ENCODE data around the gene MBD6. TPM values are rescaled to one million over a fixed set of nuclear protein-coding genes. Genes with fewer than 3 reads are reported as not detected.

The MBD6 gene
- polyA plus RNA-seq, 1 donor: 67.7 TPM

GRCh38 chr12:57530396-57531142, 7.9 kb downstream of the MBD6 start:
- no peaks in the 10 kb centered on the region for H3K27me3 ChIP-seq (ENCODE audit: control insufficient read depth, insufficient read depth, low read length)
- peaks cover 96% of the 10 kb centered on the region for H3K36me3 ChIP-seq (ENCODE audit: control insufficient read depth, insufficient read depth, low read length)
- no peak for DNase-seq
- no peak overlapping the region for H3K27ac ChIP-seq (ENCODE audit: low read length)
- no peak overlapping the region for H3K4me3 ChIP-seq (ENCODE audit: low read length)
- H3K9me3 ChIP-seq (ENCODE audit: control insufficient read depth, low read depth, low read length): no peaks in the 10 kb centered on the region
- WGBS (ENCODE audit: insufficient coverage, low lambda C conversion rate): no CpG with 5 or more reads among the region's 5 CpGs
- no peaks in the 10 kb centered on the region for H3K4me1 ChIP-seq (ENCODE audit: control insufficient read depth, insufficient read depth, low read length)

GRCh38 chr12:57531836-57532235, 9.2 kb downstream of the MBD6 start:
- H3K9me3 ChIP-seq (ENCODE audit: control insufficient read depth, low read depth, low read length): no peaks in the 10 kb centered on the region
- no peak overlapping the region for H3K27ac ChIP-seq (ENCODE audit: low read length)
- H3K27me3 ChIP-seq (ENCODE audit: control insufficient read depth, insufficient read depth, low read length): no peaks in the 10 kb centered on the region
- H3K36me3 ChIP-seq (ENCODE audit: control insufficient read depth, insufficient read depth, low read length): peaks cover 94% of the 10 kb centered on the region
- no peaks in the 10 kb centered on the region for H3K4me1 ChIP-seq (ENCODE audit: control insufficient read depth, insufficient read depth, low read length)
- no CpG with 5 or more reads among the region's 1 CpG for WGBS (ENCODE audit: insufficient coverage, low lambda C conversion rate)
- no peak overlapping the region for H3K4me3 ChIP-seq (ENCODE audit: low read length)
- DNase-seq: no peak

- H3K9me3 ChIP-seq (ENCODE audit: control insufficient read depth, low read depth, low read length): no peaks in the 10 kb centered on the region
- no peaks in the 10 kb centered on the region for H3K27me3 ChIP-seq (ENCODE audit: control insufficient read depth, insufficient read depth, low read length)
- no peaks in the 10 kb centered on the region for H3K4me1 ChIP-seq (ENCODE audit: control insufficient read depth, insufficient read depth, low read length)
- no peak for DNase-seq
- H3K27ac ChIP-seq (ENCODE audit: low read length): no peak overlapping the region
- no peak overlapping the region for H3K4me3 ChIP-seq (ENCODE audit: low read length)
- H3K36me3 ChIP-seq (ENCODE audit: control insufficient read depth, insufficient read depth, low read length): peaks cover 89% of the 10 kb centered on the region
- WGBS (ENCODE audit: insufficient coverage, low lambda C conversion rate): no CpG with 5 or more reads among the region's 8 CpGs
Observed at GRCh38 chr12:57533108-57533507, 10.5 kb downstream of the MBD6 start.

- WGBS (ENCODE audit: insufficient coverage, low lambda C conversion rate): 90% methylated on average over 2 of the region's 5 CpGs
- no peak for DNase-seq
- Histone ChIP-seq H3K27me3 (ENCODE audit: control insufficient read depth, insufficient read depth, low read length) (no peaks in the 10 kb centered on the region), H3K36me3 (ENCODE audit: control insufficient read depth, insufficient read depth, low read length) (peaks cover 88% of the 10 kb centered on the region), H3K4me1 (ENCODE audit: control insufficient read depth, insufficient read depth, low read length) (no peaks in the 10 kb centered on the region), H3K27ac (ENCODE audit: low read length) (no peak overlapping the region), H3K4me3 (ENCODE audit: low read length) (no peak overlapping the region), H3K9me3 (ENCODE audit: control insufficient read depth, low read depth, low read length) (no peaks in the 10 kb centered on the region)
Observed at GRCh38 chr12:57534250-57534649, 11.6 kb downstream of the MBD6 start.

GRCh38 chr12:57534991-57535543, 12.4 kb downstream of the MBD6 start:
- Histone ChIP-seq H3K9me3 (ENCODE audit: control insufficient read depth, low read depth, low read length) (no peaks in the 10 kb centered on the region), H3K4me3 (ENCODE audit: low read length) (no peak overlapping the region), H3K4me1 (ENCODE audit: control insufficient read depth, insufficient read depth, low read length) (no peaks in the 10 kb centered on the region), H3K27ac (ENCODE audit: low read length) (no peak overlapping the region), H3K27me3 (ENCODE audit: control insufficient read depth, insufficient read depth, low read length) (no peaks in the 10 kb centered on the region), H3K36me3 (ENCODE audit: control insufficient read depth, insufficient read depth, low read length) (peaks cover 85% of the 10 kb centered on the region)
- no peak for DNase-seq
- WGBS (ENCODE audit: insufficient coverage, low lambda C conversion rate): no CpG with 5 or more reads among the region's 3 CpGs

- no peaks in the 10 kb centered on the region for H3K27me3 ChIP-seq (ENCODE audit: control insufficient read depth, insufficient read depth, low read length)
- no CpG with 5 or more reads among the region's 6 CpGs for WGBS (ENCODE audit: insufficient coverage, low lambda C conversion rate)
- no peak overlapping the region for H3K4me3 ChIP-seq (ENCODE audit: low read length)
- no peaks in the 10 kb centered on the region for H3K4me1 ChIP-seq (ENCODE audit: control insufficient read depth, insufficient read depth, low read length)
- H3K9me3 ChIP-seq (ENCODE audit: control insufficient read depth, low read depth, low read length): no peaks in the 10 kb centered on the region
- no peak for DNase-seq
- H3K36me3 ChIP-seq (ENCODE audit: control insufficient read depth, insufficient read depth, low read length): peaks cover 84% of the 10 kb centered on the region
- no peak overlapping the region for H3K27ac ChIP-seq (ENCODE audit: low read length)
Observed at GRCh38 chr12:57535764-57536596, 13.4 kb downstream of the MBD6 start.

GRCh38 chr12:57536597-57536942, 13.9 kb downstream of the MBD6 start:
- H3K4me3 ChIP-seq (ENCODE audit: low read length): no peak overlapping the region
- H3K36me3 ChIP-seq (ENCODE audit: control insufficient read depth, insufficient read depth, low read length): peaks cover 82% of the 10 kb centered on the region
- H3K4me1 ChIP-seq (ENCODE audit: control insufficient read depth, insufficient read depth, low read length): no peaks in the 10 kb centered on the region
- no peaks in the 10 kb centered on the region for H3K9me3 ChIP-seq (ENCODE audit: control insufficient read depth, low read depth, low read length)
- WGBS (ENCODE audit: insufficient coverage, low lambda C conversion rate): no CpG with 5 or more reads among the region's 1 CpG
- no peak overlapping the region for H3K27ac ChIP-seq (ENCODE audit: low read length)
- DNase-seq: no peak
- no peaks in the 10 kb centered on the region for H3K27me3 ChIP-seq (ENCODE audit: control insufficient read depth, insufficient read depth, low read length)

GRCh38 chr12:57539134-57539768, 16.6 kb downstream of the MBD6 start:
- Histone ChIP-seq H3K27me3 (ENCODE audit: control insufficient read depth, insufficient read depth, low read length) (no peaks in the 10 kb centered on the region), H3K4me3 (ENCODE audit: low read length) (no peak overlapping the region), H3K9me3 (ENCODE audit: control insufficient read depth, low read depth, low read length) (no peaks in the 10 kb centered on the region), H3K27ac (ENCODE audit: low read length) (no peak overlapping the region), H3K36me3 (ENCODE audit: control insufficient read depth, insufficient read depth, low read length) (peaks cover 63% of the 10 kb centered on the region), H3K4me1 (ENCODE audit: control insufficient read depth, insufficient read depth, low read length) (no peaks in the 10 kb centered on the region)
- WGBS (ENCODE audit: insufficient coverage, low lambda C conversion rate): no CpG with 5 or more reads among the region's 5 CpGs
- no peak for DNase-seq

GRCh38 chr12:57541001-57541400, 18.4 kb downstream of the MBD6 start:
- Histone ChIP-seq H3K27ac (ENCODE audit: low read length) (no peak overlapping the region), H3K27me3 (ENCODE audit: control insufficient read depth, insufficient read depth, low read length) (no peaks in the 10 kb centered on the region), H3K36me3 (ENCODE audit: control insufficient read depth, insufficient read depth, low read length) (peaks cover 45% of the 10 kb centered on the region), H3K4me1 (ENCODE audit: control insufficient read depth, insufficient read depth, low read length) (peaks cover 7% of the 10 kb centered on the region), H3K9me3 (ENCODE audit: control insufficient read depth, low read depth, low read length) (no peaks in the 10 kb centered on the region), H3K4me3 (ENCODE audit: low read length) (no peak overlapping the region)
- DNase-seq: no peak
- WGBS (ENCODE audit: insufficient coverage, low lambda C conversion rate): no CpG with 5 or more reads among the region's 2 CpGs

- Histone ChIP-seq H3K9me3 (ENCODE audit: control insufficient read depth, low read depth, low read length) (no peaks in the 10 kb centered on the region), H3K27me3 (ENCODE audit: control insufficient read depth, insufficient read depth, low read length) (no peaks in the 10 kb centered on the region), H3K4me3 (ENCODE audit: low read length) (no peak overlapping the region), H3K27ac (ENCODE audit: low read length) (no peak overlapping the region), H3K4me1 (ENCODE audit: control insufficient read depth, insufficient read depth, low read length) (peaks cover 12% of the 10 kb centered on the region), H3K36me3 (ENCODE audit: control insufficient read depth, insufficient read depth, low read length) (peaks cover 40% of the 10 kb centered on the region)
- WGBS (ENCODE audit: insufficient coverage, low lambda C conversion rate): no CpG with 5 or more reads among the region's 2 CpGs
- DNase-seq: no peak
Observed at GRCh38 chr12:57541717-57542116, 19.1 kb downstream of the MBD6 start.
